Heart left ventricle (tissue), 13 donors: ENCODE measurements around the gene UBE2F.

Experiments
- CTCF ChIP-seq, 12 donors: fragments of 200-600 bp; sonication (generic) in 4 of 12; IDR thresholded peaks; one replicate each; pipeline versions ENCODE4 v1.5.0 to v1.8.0; 2018 to 2022; ENCODE audit warnings: antibody characterized with exemption in 12 of 12, mild to moderate bottlenecking in 5 of 12
- POLR2A ChIP-seq, 2 donors: fragments of 450-650 bp; IDR thresholded peaks; one replicate each; pipeline ENCODE4 v1.6.1; 2017; ENCODE audit warnings: antibody characterized with exemption in 2 of 2, mild to moderate bottlenecking in 2 of 2, moderate library complexity in 2 of 2
- donor health status: ischemic (EF 13 %, LVEDD 7.1; RV severe dilation, severe dysfunction).
- donor health status: DM: no; HTN: yes; CAD: no.
- donor health status: DM: no; HTN: no; CAD: no.
- donor health status: ischemic (EF 25% LVEDD 6.9; RV normal size, moderate dysfunction).
- donor health status: ischemic (EF 25% LVEDD 5.7; RV mildly dilated, moderate dysfunction).
- donor health status: ischemic (EF 35%, LVEDD 5.7; RV mildly dilated, moderate dysfunction).
- donor health status: nonischemic (EF 11% LVEDD 7.7; RV severe dilation, severe dysfunction).
- donor health status: DM: yes; HTN: yes; CAD: no.
- donor health status: PGD.
- donor health status: ischemic (EF 29% LVEDD 5.4; RV normal size, mild dysfunction).
- donor health status: nonischemic (EF 23%, LVEDD 6.1; RV moderate dilation, normal function).

- no peak for TF ChIP-seq CTCF (IDR thresholded peaks at IDR 0.05)
- TF ChIP-seq POLR2A (IDR thresholded peaks at IDR 0.05), result no peak
These were observed 11.0 kb upstream of the UBE2F start for GRCh38 chr2:237955640-237956401.
